HepG2 (cell line): ENCODE data around the gene SAP25. TPM values are rescaled to one million over a fixed set of nuclear protein-coding genes. Genes with fewer than 3 reads are reported as not detected.
A peak's percentile ranks its signal among the peaks of the same experiment; 100 is the strongest.

Experiments
- ATAC-seq: fragments of 200-7000 bp; cut with Tn5 transposase; 3 replicates; pipeline ENCODE4 v1.9.1; 2020; ENCODE audit warnings: mild to moderate bottlenecking, moderate library complexity
- BruUV-seq: library from RNA; stranded (reverse); fragments of 400-500 nt; replicated peaks from 2 replicates; lab custom pipeline; 2021; lab: Mats Ljungman, UMichigan
- CTCF ChIA-PET: fragments of 300-600 bp; formaldehyde crosslinking; extraction: SDS; loops from one replicate; lab custom pipeline; 2021; ENCODE audit warnings: low total read pairs, inconsistent platforms, low intra/inter-chr PET ratio; lab: Yijun Ruan, JAX
- POLR2A ChIA-PET: fragments of 350-600 bp; sonication (Branson Sonifier 250); formaldehyde crosslinking; loops from one replicate; lab custom pipeline; 2020; ENCODE audit warnings: antibody characterized with exemption, inconsistent platforms; lab: Yijun Ruan, JAX
- DNase-seq: peaks from one replicate; pipeline ENCODE4 v3.0.0-alpha.2; 2015; ENCODE audit warnings: low spot score
- FAIRE-seq: peaks from 3 replicates; lab custom pipeline; 2011; peaks lifted over from hg19 to GRCh38; lab: Jason Lieb, UNC
- H2AFZ ChIP-seq: one replicate; pipeline ENCODE4 v1.6.1; 2011; ENCODE audit warnings: low read length, inconsistent platforms
- H3K27ac ChIP-seq: fragments of 300-600 bp; 3 replicates; pipeline ENCODE4 v1.8.0; 2011; ENCODE audit warnings: mixed run types, mild to moderate bottlenecking, mixed read lengths, low read length, inconsistent platforms; ENCODE audit not compliant: insufficient read depth; ENCODE audit errors: extremely low read length
- H3K27me3 ChIP-seq, 2 experiments: fragments of 200-600 bp in 1 of 2; 2 replicates in 1 of 2; 3 replicates in 1 of 2; pipeline versions ENCODE4 v1.6.0 to v1.8.0; 2011; ENCODE audit warnings: low read length in 2 of 2, mild to moderate bottlenecking in 2 of 2, moderate library complexity in 2 of 2, inconsistent platforms in 1 of 2; ENCODE audit not compliant: insufficient read depth in 2 of 2, control insufficient read depth in 1 of 2
- H3K36me3 ChIP-seq, 2 experiments: fragments of 200-600 bp in 1 of 2; replicated peaks in 1 of 2; 2 replicates in 1 of 2; 3 replicates in 1 of 2; pipeline versions ENCODE4 v1.5.1 to v1.8.0; 2011; ENCODE audit warnings: low read length in 2 of 2, inconsistent platforms in 1 of 2; ENCODE audit not compliant: insufficient read depth in 2 of 2, control insufficient read depth in 1 of 2
- H3K4me1 ChIP-seq: 2 replicates; pipeline ENCODE4 v1.5.1; 2012; ENCODE audit warnings: low read length, inconsistent platforms; ENCODE audit not compliant: insufficient read depth
- H3K4me2 ChIP-seq: 2 replicates; pipeline ENCODE4 v1.6.0; 2011; ENCODE audit warnings: low read depth, low read length, inconsistent platforms
- H3K4me3 ChIP-seq, 3 experiments: fragments of 200-600 bp in 1 of 3; sonication (generic), shearing (Covaris generic) in 1 of 3; replicated peaks in 1 of 3; 2 replicates each; pipeline ENCODE4 v1.5.1; 2011 to 2016; ENCODE audit warnings: low read length in 3 of 3, inconsistent platforms in 2 of 3, low read depth in 2 of 3, mild to moderate bottlenecking in 2 of 3, control low read depth in 1 of 3, mixed read lengths in 1 of 3; ENCODE audit not compliant: insufficient read depth in 1 of 3
- H3K79me2 ChIP-seq: one replicate; pipeline ENCODE4 v1.6.1; 2011; ENCODE audit warnings: low read length, inconsistent platforms; ENCODE audit not compliant: insufficient read depth
- H3K9ac ChIP-seq: 2 replicates; pipeline ENCODE4 v1.6.0; 2011; ENCODE audit warnings: mild to moderate bottlenecking, low read depth, low read length, inconsistent platforms; ENCODE audit not compliant: insufficient read depth
- H3K9me3 ChIP-seq: 2 replicates; pipeline ENCODE4 v1.5.1; 2012; ENCODE audit warnings: mild to moderate bottlenecking, low read length
- H4K20me1 ChIP-seq: 2 replicates; pipeline ENCODE4 v1.6.0; 2011; ENCODE audit warnings: inconsistent platforms, mild to moderate bottlenecking, low read length, moderate library complexity; ENCODE audit not compliant: insufficient read depth
- HDAC6 ChIP-seq: fragments of 200-600 bp; sonication (generic); IDR thresholded peaks from 2 replicates; pipeline ENCODE4 v1.7.0; 2017; ENCODE audit warnings: mild to moderate bottlenecking, antibody characterized with exemption, low read length, low read depth
- KLF15 ChIP-seq: sonication (generic); formaldehyde crosslinking; IDR thresholded peaks from 2 replicates; pipeline ENCODE4 v1.8.1; 2023; ENCODE audit warnings: borderline replicate concordance, mild to moderate bottlenecking, inconsistent platforms, missing genetic modification reagents, mixed read lengths
- KLF16 ChIP-seq, 2 experiments: sonication (generic) in 1 of 2; formaldehyde crosslinking in 1 of 2; IDR thresholded peaks; 2 replicates each; pipeline versions ENCODE4 v1.6.1 to v1.8.0; 2016 to 2023; ENCODE audit warnings: missing genetic modification reagents in 2 of 2, missing compliant biosample characterization in 1 of 2
- PPARG ChIP-seq: conservative IDR thresholded peaks from 2 replicates; pipeline ENCODE4 v1.6.1; 2016; ENCODE audit warnings: missing biosample characterization, missing genetic modification reagents
- SRSF4 ChIP-seq: fragments of 200-400 bp; formaldehyde crosslinking; IDR thresholded peaks from one replicate; pipeline ENCODE4 v1.6.1; 2018; ENCODE audit warnings: mild to moderate bottlenecking, low read depth, low read length, moderate library complexity; ENCODE audit not compliant: poor library complexity, severe bottlenecking
- TOPORS ChIP-seq: sonication (generic); formaldehyde crosslinking; IDR thresholded peaks from 2 replicates; pipeline ENCODE4 v1.8.0; 2023; ENCODE audit warnings: mild to moderate bottlenecking, missing genetic modification reagents
- ZNF33A ChIP-seq: sonication (generic); formaldehyde crosslinking; IDR thresholded peaks from 2 replicates; pipeline ENCODE4 v1.5.1; 2020; ENCODE audit warnings: missing genetic modification reagents, mild to moderate bottlenecking, moderate library complexity, borderline replicate concordance
- ZNF607 ChIP-seq: sonication (generic); formaldehyde crosslinking; IDR thresholded peaks from 2 replicates; pipeline ENCODE4 v1.5.1; 2020; ENCODE audit warnings: missing genetic modification reagents, mild to moderate bottlenecking, borderline replicate concordance
- WGBS: methylation state at CpG from one replicate; pipeline ENCODE4 v1.1.6; 2017; ENCODE audit warnings: low lambda C conversion rate; 5-methylcytosine and 5-hydroxymethylcytosine counted together
- in situ Hi-C: cut with HindIII; loops from 2 replicates; pipeline ENCODE4 v1.10.0; 2017; ENCODE audit warnings: low pct_unique_long_range_greater_than_20kb; ENCODE audit not compliant: extremely low pct_ligation_motif_present
- intact Hi-C: fragments of 100-400 bp; cut with micrococcal nuclease; formaldehyde crosslinking; loops from one replicate; pipeline ENCODE4 v1.10.0; 2022; ENCODE audit not compliant: unreplicated experiment
- polyA plus RNA-seq, 8 experiments: library from polyadenylated mRNA; depleted of rRNA in 3 of 8; stranded (reverse) in 7 of 8; unstranded in 1 of 8; fragments of >200 nt; fragmentation: Illumina TruSeq in 4 of 8; extraction: Trizol in 4 of 8; gene quantifications; 2 replicates each; pipeline versions ENCODE4 v1.2.1 to v1.2.3, GENCODE V29; 2011 to 2016; ENCODE audit warnings: low read depth in 4 of 8, missing spikeins in 1 of 8, mixed read lengths in 1 of 8; ENCODE audit not compliant: insufficient read depth in 1 of 8
- total RNA-seq, 5 experiments: library from RNA; depleted of rRNA; stranded (reverse); fragments of >200 nt; fragmentation: Illumina TruSeq; extraction: Trizol; gene quantifications; 2 replicates each; pipeline ENCODE4 v1.2.3, GENCODE V29; 2016; ENCODE audit warnings: low read depth in 1 of 5
- TF ChIP-seq, protein P1 (sequence below): sonication (generic); formaldehyde crosslinking; IDR thresholded peaks from 2 replicates; pipeline ENCODE4 v1.4.0; 2020; ENCODE audit warnings: mild to moderate bottlenecking, missing genetic modification reagents, borderline replicate concordance
- TF ChIP-seq, protein P2 (sequence below): sonication (generic); formaldehyde crosslinking; IDR thresholded peaks from 2 replicates; pipeline ENCODE4 v1.4.0; 2020; ENCODE audit warnings: missing genetic modification reagents
- TF ChIP-seq, protein P3 (sequence below): sonication (generic); formaldehyde crosslinking; IDR thresholded peaks from 2 replicates; pipeline ENCODE4 v1.5.1; 2020; ENCODE audit warnings: missing genetic modification reagents, mild to moderate bottlenecking, borderline replicate concordance
- TF ChIP-seq, protein P4 (sequence below): IDR thresholded peaks from 2 replicates; pipeline ENCODE4 v1.6.1; 2012; ENCODE audit warnings: inconsistent platforms
- TF ChIP-seq, protein P5 (sequence below): sonication (generic); formaldehyde crosslinking; conservative IDR thresholded peaks from 2 replicates; pipeline ENCODE4 v1.4.0; 2020; ENCODE audit warnings: missing genetic modification reagents

The SAP25 gene
- total and polyA plus RNA-seq, 2 of the 13 experiments (the other 11 are each of a cell fraction or from before 2014, with no cell fraction given), result 0.15 to 0.20 TPM

DNA sequence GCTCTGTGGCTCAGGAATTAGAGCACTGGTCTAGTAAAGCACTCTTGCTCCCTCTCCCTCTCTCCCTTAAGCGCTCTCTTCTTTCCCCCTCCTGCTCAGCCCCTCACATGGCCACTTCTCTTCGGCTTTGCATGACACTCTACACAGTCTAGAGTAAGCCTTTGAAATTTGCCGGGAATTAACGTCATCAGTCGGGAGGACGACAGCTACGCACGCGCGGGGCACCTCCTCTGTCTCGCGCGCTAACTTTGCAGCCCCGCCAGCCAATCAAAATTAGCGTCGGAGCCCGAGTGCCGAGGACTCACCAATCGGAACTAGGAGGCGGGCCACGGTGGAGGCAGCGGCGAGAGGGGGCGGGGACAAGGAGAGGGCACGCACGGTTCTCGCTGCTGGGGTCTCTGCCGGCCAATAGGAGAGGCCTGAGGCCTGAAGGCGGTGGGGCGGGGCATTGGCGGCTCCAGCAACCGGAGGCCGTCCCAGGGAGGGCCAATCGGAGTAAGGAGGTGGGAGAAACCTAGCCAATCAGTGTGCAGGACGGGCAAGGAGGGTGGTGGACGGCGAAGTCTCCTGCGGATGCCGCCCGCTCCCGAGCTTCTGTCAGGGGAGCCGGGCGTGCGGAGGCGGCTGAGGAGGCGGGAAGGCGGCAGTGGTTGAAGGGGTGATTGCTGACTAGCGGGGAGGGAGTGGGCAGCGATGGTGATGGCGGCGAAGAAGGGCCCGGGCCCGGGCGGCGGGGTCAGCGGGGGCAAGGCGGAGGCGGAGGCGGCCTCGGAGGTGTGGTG is 34.9 kb downstream of the SAP25 start, which contains the start of gene AGFG2 (continued):
- TF ChIP-seq KLF16 (CRISPR knock-in tag; IDR thresholded peaks at IDR 0.05), result peak in 1 of 2 experiments; percentile 74; a peak in 2 of 4 replicates
- TF ChIP-seq PPARG (CRISPR knock-in tag), result 0 out of 2 replicates have a peak, but pooled peaks have one; percentile 44
- TF ChIP-seq, protein P1, sequence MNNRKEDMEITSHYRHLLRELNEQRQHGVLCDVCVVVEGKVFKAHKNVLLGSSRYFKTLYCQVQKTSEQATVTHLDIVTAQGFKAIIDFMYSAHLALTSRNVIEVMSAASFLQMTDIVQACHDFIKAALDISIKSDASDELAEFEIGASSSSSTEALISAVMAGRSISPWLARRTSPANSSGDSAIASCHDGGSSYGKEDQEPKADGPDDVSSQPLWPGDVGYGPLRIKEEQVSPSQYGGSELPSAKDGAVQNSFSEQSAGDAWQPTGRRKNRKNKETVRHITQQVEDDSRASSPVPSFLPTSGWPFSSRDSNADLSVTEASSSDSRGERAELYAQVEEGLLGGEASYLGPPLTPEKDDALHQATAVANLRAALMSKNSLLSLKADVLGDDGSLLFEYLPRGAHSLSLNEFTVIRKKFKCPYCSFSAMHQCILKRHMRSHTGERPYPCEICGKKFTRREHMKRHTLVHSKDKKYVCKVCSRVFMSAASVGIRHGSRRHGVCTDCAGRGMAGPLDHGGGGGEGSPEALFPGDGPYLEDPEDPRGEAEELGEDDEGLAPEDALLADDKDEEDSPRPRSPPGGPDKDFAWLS (CRISPR knock-in tag), result no peak
- TF ChIP-seq, protein P2, sequence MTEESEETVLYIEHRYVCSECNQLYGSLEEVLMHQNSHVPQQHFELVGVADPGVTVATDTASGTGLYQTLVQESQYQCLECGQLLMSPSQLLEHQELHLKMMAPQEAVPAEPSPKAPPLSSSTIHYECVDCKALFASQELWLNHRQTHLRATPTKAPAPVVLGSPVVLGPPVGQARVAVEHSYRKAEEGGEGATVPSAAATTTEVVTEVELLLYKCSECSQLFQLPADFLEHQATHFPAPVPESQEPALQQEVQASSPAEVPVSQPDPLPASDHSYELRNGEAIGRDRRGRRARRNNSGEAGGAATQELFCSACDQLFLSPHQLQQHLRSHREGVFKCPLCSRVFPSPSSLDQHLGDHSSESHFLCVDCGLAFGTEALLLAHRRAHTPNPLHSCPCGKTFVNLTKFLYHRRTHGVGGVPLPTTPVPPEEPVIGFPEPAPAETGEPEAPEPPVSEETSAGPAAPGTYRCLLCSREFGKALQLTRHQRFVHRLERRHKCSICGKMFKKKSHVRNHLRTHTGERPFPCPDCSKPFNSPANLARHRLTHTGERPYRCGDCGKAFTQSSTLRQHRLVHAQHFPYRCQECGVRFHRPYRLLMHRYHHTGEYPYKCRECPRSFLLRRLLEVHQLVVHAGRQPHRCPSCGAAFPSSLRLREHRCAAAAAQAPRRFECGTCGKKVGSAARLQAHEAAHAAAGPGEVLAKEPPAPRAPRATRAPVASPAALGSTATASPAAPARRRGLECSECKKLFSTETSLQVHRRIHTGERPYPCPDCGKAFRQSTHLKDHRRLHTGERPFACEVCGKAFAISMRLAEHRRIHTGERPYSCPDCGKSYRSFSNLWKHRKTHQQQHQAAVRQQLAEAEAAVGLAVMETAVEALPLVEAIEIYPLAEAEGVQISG (CRISPR knock-in tag), result peak; percentile 59
- no peak for TF ChIP-seq SRSF4

DNA sequence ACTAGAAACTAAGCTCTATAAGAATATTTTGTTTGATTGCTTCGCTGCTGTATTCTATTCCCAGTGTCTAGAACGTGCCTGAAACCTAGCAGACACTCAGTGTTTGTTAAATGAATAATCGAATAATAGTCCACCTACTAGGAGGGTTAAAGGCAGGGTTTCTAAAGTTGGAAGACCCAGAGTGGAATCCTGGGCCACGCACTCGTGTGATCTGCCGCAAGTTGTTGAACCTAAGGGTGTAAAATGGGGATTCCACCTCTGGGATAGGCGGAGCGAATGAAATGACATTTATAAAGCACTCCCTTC is 35.4 kb downstream of the SAP25 start:
- Histone ChIP-seq H3K27ac (peak overlapping the region; percentile 81), H3K27me3 (no peaks in the 10 kb centered on the region; a peak in 1 of 5 replicates), H3K9ac (peak overlapping the region; percentile 65), H3K4me1 (peaks cover 55% of the 10 kb centered on the region), H3K79me2 (peaks cover 35% of the 10 kb centered on the region), H3K9me3 (no peaks in the 10 kb centered on the region), H3K4me3 (peak overlapping the region; percentile 40 to 67 (median 41); a peak in 5 of 6 replicates), H2AFZ (no peak overlapping the region), H3K4me2 (peak overlapping the region; percentile 98), H4K20me1 (no peaks in the 10 kb centered on the region), H3K36me3 (no peaks in the 10 kb centered on the region; a peak in 1 of 5 replicates)
- ATAC-seq, result no peak
- ChIA-PET CTCF (no interaction called here), POLR2A (interaction anchor here (1.0 to 2.4 kb wide), 8 partner anchors 11 to 351 kb away, joined by 4 to 19 read pairs (median 6); partner anchors contain the start of genes FBXO24, LRCH4, MOSPD3 and TSC22D4)
- BruUV-seq, result TSS peak; percentile 99
- no peak for FAIRE-seq
- intact Hi-C loops (loop anchor here (2.0 kb wide), 1 partner anchor 36 kb away; no protein-coding TSS in a partner anchor), in situ Hi-C loops (no loop called here)
- DNase-seq, result no peak
- WGBS, result 10% methylated on average over 8 of the region's 8 CpGs
- TF ChIP-seq ZNF33A (CRISPR knock-in tag) (no peak), HDAC6 (no peak), KLF15 (0 out of 2 replicates have a peak, but pooled peaks have one; percentile 9), TOPORS (CRISPR knock-in tag) (no peak), ZNF607 (CRISPR knock-in tag) (no peak)
- TF ChIP-seq, protein P3, sequence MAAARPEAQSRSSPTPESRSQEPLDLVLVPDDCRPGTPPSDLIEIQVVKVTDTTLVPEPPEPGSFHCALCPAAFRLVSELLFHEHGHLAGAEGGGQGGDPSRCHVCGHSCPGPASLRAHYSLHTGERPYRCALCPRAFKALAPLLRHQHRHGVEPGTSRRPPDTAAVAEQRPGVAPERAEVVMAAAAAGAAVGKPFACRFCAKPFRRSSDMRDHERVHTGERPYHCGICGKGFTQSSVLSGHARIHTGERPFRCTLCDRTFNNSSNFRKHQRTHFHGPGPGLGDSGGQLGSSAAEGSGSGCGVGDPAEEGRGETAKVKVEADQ (CRISPR knock-in tag), result no peak
- TF ChIP-seq, protein P4, sequence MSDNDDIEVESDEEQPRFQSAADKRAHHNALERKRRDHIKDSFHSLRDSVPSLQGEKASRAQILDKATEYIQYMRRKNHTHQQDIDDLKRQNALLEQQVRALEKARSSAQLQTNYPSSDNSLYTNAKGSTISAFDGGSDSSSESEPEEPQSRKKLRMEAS, result no peak
- TF ChIP-seq, protein P5, sequence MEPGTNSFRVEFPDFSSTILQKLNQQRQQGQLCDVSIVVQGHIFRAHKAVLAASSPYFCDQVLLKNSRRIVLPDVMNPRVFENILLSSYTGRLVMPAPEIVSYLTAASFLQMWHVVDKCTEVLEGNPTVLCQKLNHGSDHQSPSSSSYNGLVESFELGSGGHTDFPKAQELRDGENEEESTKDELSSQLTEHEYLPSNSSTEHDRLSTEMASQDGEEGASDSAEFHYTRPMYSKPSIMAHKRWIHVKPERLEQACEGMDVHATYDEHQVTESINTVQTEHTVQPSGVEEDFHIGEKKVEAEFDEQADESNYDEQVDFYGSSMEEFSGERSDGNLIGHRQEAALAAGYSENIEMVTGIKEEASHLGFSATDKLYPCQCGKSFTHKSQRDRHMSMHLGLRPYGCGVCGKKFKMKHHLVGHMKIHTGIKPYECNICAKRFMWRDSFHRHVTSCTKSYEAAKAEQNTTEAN (CRISPR knock-in tag), result 0 out of 2 replicates have a peak, but pooled peaks have one; percentile 14
